CD14-positive monocyte (primary cell): ENCODE results near the gene MCC. TPM values are rescaled to one million over a fixed set of nuclear protein-coding genes. Genes with fewer than 3 reads are reported as not detected.

Experiments
- DNase-seq, 3 donors: peaks; one replicate each; pipeline ENCODE4 v3.0.0-alpha.2; 2011 to 2022
- H2AFZ ChIP-seq: 2 replicates; pipeline ENCODE4 v1.6.0; 2012; ENCODE audit warnings: mild to moderate bottlenecking, low read depth, low read length, inconsistent platforms; ENCODE audit not compliant: insufficient read depth, poor library complexity, severe bottlenecking
- H3K27ac ChIP-seq, 2 donors: 1 replicate in 1 of 2; 2 replicates in 1 of 2; pipeline ENCODE4 v1.5.1; 2012 to 2013; ENCODE audit warnings: low read length in 2 of 2, control low read depth in 1 of 2, inconsistent platforms in 1 of 2, low read depth in 1 of 2, mild to moderate bottlenecking in 1 of 2
- H3K27me3 ChIP-seq, 2 donors: one replicate each; pipeline versions ENCODE4 v1.6.0 to v1.6.1; 2011 to 2013; ENCODE audit warnings: low read length in 2 of 2; ENCODE audit not compliant: control insufficient read depth in 2 of 2, insufficient read depth in 2 of 2
- H3K36me3 ChIP-seq, 2 donors: replicated peaks in 1 of 2; 1 replicate in 1 of 2; 2 replicates in 1 of 2; pipeline versions ENCODE4 v1.5.1 to v1.6.1; 2012 to 2013; ENCODE audit warnings: low read length in 2 of 2, control low read depth in 1 of 2, inconsistent platforms in 1 of 2, mild to moderate bottlenecking in 1 of 2; ENCODE audit not compliant: insufficient read depth in 2 of 2, control insufficient read depth in 1 of 2
- H3K4me1 ChIP-seq, 2 donors: 1 replicate in 1 of 2; 2 replicates in 1 of 2; pipeline versions ENCODE4 v1.5.1 to v1.6.1; 2012 to 2013; ENCODE audit warnings: low read length in 2 of 2, control low read depth in 1 of 2, inconsistent platforms in 1 of 2, mild to moderate bottlenecking in 1 of 2, moderate library complexity in 1 of 2; ENCODE audit not compliant: insufficient read depth in 2 of 2, control insufficient read depth in 1 of 2
- H3K4me2 ChIP-seq: replicated peaks from 2 replicates; pipeline ENCODE3; 2012; ENCODE audit warnings: low read length, moderate library complexity, mild to moderate bottlenecking; ENCODE audit not compliant: poor library complexity, severe bottlenecking; ENCODE audit errors: extremely low read depth
- H3K4me3 ChIP-seq, 3 experiments: fragments of 200-600 bp in 1 of 3; sonication (generic) in 1 of 3; replicated peaks in 1 of 3; 1 replicate in 2 of 3; 2 replicates in 1 of 3; pipeline ENCODE4 v1.5.1; 2011 to 2013; ENCODE audit warnings: low read length in 3 of 3, mild to moderate bottlenecking in 3 of 3, control low read depth in 2 of 3, low read depth in 2 of 3, inconsistent platforms in 1 of 3, moderate library complexity in 1 of 3
- H3K79me2 ChIP-seq: 2 replicates; pipeline ENCODE4 v1.6.0; 2012; ENCODE audit warnings: mild to moderate bottlenecking, control low read depth, inconsistent platforms, low read length, moderate library complexity; ENCODE audit not compliant: insufficient read depth
- H3K9ac ChIP-seq: 2 replicates; pipeline ENCODE4 v1.6.0; 2017; ENCODE audit warnings: low read length, mild to moderate bottlenecking; ENCODE audit not compliant: insufficient read depth, poor library complexity, severe bottlenecking
- H3K9me3 ChIP-seq, 2 donors: replicated peaks in 1 of 2; 1 replicate in 1 of 2; 2 replicates in 1 of 2; pipeline versions ENCODE4 v1.5.1 to v1.6.1; 2012 to 2013; ENCODE audit warnings: low read length in 2 of 2, control low read depth in 1 of 2; ENCODE audit not compliant: control insufficient read depth in 1 of 2, insufficient read depth in 1 of 2
- H4K20me1 ChIP-seq: 2 replicates; pipeline ENCODE4 v1.6.0; 2012; ENCODE audit warnings: mild to moderate bottlenecking, low read length, control low read depth, moderate library complexity; ENCODE audit not compliant: insufficient read depth
- H3K27ac Mint-ChIP-seq, 7 donors: one replicate each; pipeline ENCODE4 v1.8.0; 2020; ENCODE audit warnings: mild to moderate bottlenecking in 7 of 7, mixed read lengths in 7 of 7, moderate library complexity in 6 of 7, inconsistent platforms in 2 of 7
- H3K27me3 Mint-ChIP-seq, 3 donors: one replicate each; pipeline ENCODE4 v1.8.0; 2021 to 2022; ENCODE audit warnings: low read depth in 3 of 3, mild to moderate bottlenecking in 3 of 3, mixed read lengths in 3 of 3, moderate library complexity in 3 of 3, inconsistent platforms in 1 of 3
- H3K36me3 Mint-ChIP-seq, 2 donors: one replicate each; pipeline ENCODE4 v1.8.0; 2020; ENCODE audit warnings: mixed read lengths in 2 of 2, inconsistent platforms in 1 of 2, mild to moderate bottlenecking in 1 of 2
- H3K4me1 Mint-ChIP-seq: one replicate; pipeline ENCODE4 v1.8.0; 2020; ENCODE audit warnings: mild to moderate bottlenecking, mixed read lengths
- H3K4me3 Mint-ChIP-seq, 2 donors: one replicate each; pipeline ENCODE4 v1.8.0; 2020; ENCODE audit warnings: mild to moderate bottlenecking in 2 of 2, mixed read lengths in 2 of 2, moderate library complexity in 1 of 2
- H3K9me3 Mint-ChIP-seq, 7 donors: one replicate each; pipeline ENCODE4 v1.8.0; 2020 to 2022; ENCODE audit warnings: mixed read lengths in 7 of 7, mild to moderate bottlenecking in 6 of 7, moderate library complexity in 6 of 7, inconsistent platforms in 2 of 7
- CTCF ChIP-seq: fragments of 200-600 bp; IDR thresholded peaks from one replicate; pipeline ENCODE4 v1.8.0; 2022; ENCODE audit warnings: antibody characterized with exemption, mild to moderate bottlenecking
- WGBS: methylation state at CpG from one replicate; pipeline ENCODE4 v1.1.5; 2013; ENCODE audit warnings: missing lambda C conversion rate; ENCODE audit not compliant: insufficient coverage; 5-methylcytosine and 5-hydroxymethylcytosine counted together
- intact Hi-C, 2 donors: fragments of 100-400 bp; cut with micrococcal nuclease; formaldehyde crosslinking; loops; one replicate each; pipeline versions ENCODE4 v1.15.0 to v1.15.1; 2023
- polyA plus RNA-seq, 3 donors: library from polyadenylated mRNA; depleted of rRNA in 1 of 3; unstranded in 2 of 3; stranded (reverse) in 1 of 3; fragments of 300-500 nt in 2 of 3; fragments of >200 nt in 1 of 3; fragmentation: Illumina TruSeq in 2 of 3; gene quantifications; 1 replicate in 2 of 3; 2 replicates in 1 of 3; pipeline ENCODE4 v1.2.3, GENCODE V29; 2012 to 2021

MCC gene
- polyA plus RNA-seq, 3 donors: 0.09 TPM; not detected in 2

DNA sequence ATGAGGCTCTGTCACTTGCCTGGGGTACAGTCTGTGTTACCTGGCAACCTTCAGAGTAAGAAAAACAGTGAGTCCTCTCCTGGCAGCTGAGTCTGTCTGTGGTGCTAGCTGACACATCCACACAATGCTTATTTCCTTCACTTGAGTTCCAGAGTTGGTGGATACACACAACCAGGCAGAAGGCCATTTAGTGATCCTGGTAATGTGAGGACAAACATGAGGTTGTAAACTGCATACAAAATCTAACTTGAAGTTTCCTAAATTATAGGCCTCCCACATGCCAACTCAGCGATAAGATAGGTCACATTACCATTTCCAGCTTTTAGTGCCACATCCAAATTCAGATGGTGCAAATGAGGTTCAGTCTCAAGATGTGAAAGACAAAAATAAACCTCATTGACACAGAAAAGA, 386.1 kb downstream of the MCC start:
- H3K9ac ChIP-seq: no peak overlapping the region
- no peak overlapping the region for H3K27ac ChIP-seq
- H3K36me3 Mint-ChIP-seq: no peaks in the 10 kb centered on the region
- H3K27me3 Mint-ChIP-seq: peaks cover 0 to 4% (median 3%) of the 10 kb centered on the region in 3 donors
- H3K4me3 ChIP-seq: no peak overlapping the region
- H4K20me1 ChIP-seq: no peaks in the 10 kb centered on the region
- H3K79me2 ChIP-seq: no peaks in the 10 kb centered on the region
- no peaks in the 10 kb centered on the region for H3K9me3 ChIP-seq
- DNase-seq: no peak
- no CpG with 5 or more reads among the region's 1 CpG for WGBS
- H3K36me3 ChIP-seq: no peaks in the 10 kb centered on the region
- no peaks in the 10 kb centered on the region for H3K27me3 ChIP-seq
- no peak overlapping the region for H2AFZ ChIP-seq
- intact Hi-C loops: no loop called here
- TF ChIP-seq CTCF: no peak
- no peaks in the 10 kb centered on the region for H3K4me1 ChIP-seq
- H3K4me1 Mint-ChIP-seq: no peaks in the 10 kb centered on the region
- no peak overlapping the region for H3K4me3 Mint-ChIP-seq
- H3K27ac Mint-ChIP-seq: no peak overlapping the region
- H3K4me2 ChIP-seq: no peak overlapping the region
- no peaks in the 10 kb centered on the region for H3K9me3 Mint-ChIP-seq

- Histone ChIP-seq H2AFZ (no peak overlapping the region), H3K9me3 (no peaks in the 10 kb centered on the region), H3K79me2 (no peaks in the 10 kb centered on the region), H3K4me2 (no peak overlapping the region), H3K4me3 (no peak overlapping the region), H3K27ac (no peak overlapping the region), H3K27me3 (no peaks in the 10 kb centered on the region), H4K20me1 (no peaks in the 10 kb centered on the region), H3K36me3 (no peaks in the 10 kb centered on the region), H3K4me1 (no peaks in the 10 kb centered on the region), H3K9ac (no peak overlapping the region)
- no peak overlapping the region for H3K4me3 Mint-ChIP-seq
- no peak overlapping the region for H3K27ac Mint-ChIP-seq
- peaks cover 0 to 4% (median 3%) of the 10 kb centered on the region in 3 donors for H3K27me3 Mint-ChIP-seq
- 100% methylated on average over 1 of the region's 2 CpGs for WGBS
- no peaks in the 10 kb centered on the region for H3K9me3 Mint-ChIP-seq
- no peaks in the 10 kb centered on the region for H3K4me1 Mint-ChIP-seq
- DNase-seq: no peak
- no peak for TF ChIP-seq CTCF
- no peaks in the 10 kb centered on the region for H3K36me3 Mint-ChIP-seq
- intact Hi-C loops: no loop called here
Observed at GRCh38 chr5:113100981-113101380, 387.3 kb downstream of the MCC start.
